ENCODE data around the gene OR4X2.
"Not testable (repeated sequence)": the region's sequence is repeated elsewhere in the genome, so short reads cannot be mapped to it uniquely, and the experiment has no call there.

Gene OR4X2

GRCh38 chr11:48244804-48245203, at the start of gene OR4X2:
Gene OR4X2 (plus strand): TSS chr11:48245104. CDS start chr11:48245104, 0 bp downstream.
- DNase-seq (ENCODE audit: low read depth) = no peak

- no peak for DNase-seq (ENCODE audit: low read depth)
Measured at GRCh38 chr11:48207881-48208280, 37.0 kb upstream of the OR4X2 start.

- DNase-seq (ENCODE audit: low read depth) = no peak
Measured at GRCh38 chr11:48210052-48210451, 34.9 kb upstream of the OR4X2 start.

- DNase-seq (ENCODE audit: low read depth) = no peak
Measured at GRCh38 chr11:48216510-48216909, 28.4 kb upstream of the OR4X2 start, which contains the start of gene OR4B1. Gene OR4B1 (plus strand): TSS chr11:48216810. CDS start chr11:48216810, 0 bp downstream.

- no peak for DNase-seq (ENCODE audit: low read depth)
Measured at GRCh38 chr11:48228761-48229160, 16.1 kb upstream of the OR4X2 start.

GRCh38 chr11:48230057-48230456, 14.8 kb upstream of the OR4X2 start:
- not testable (repeated sequence) for DNase-seq (ENCODE audit: low read depth)

- no peak for DNase-seq (ENCODE audit: low read depth)
Measured at GRCh38 chr11:48237727-48238126, 7.2 kb upstream of the OR4X2 start.

GRCh38 chr11:48242501-48242900, 2.4 kb upstream of the OR4X2 start:
- DNase-seq (ENCODE audit: low read depth) = no peak

GRCh38 chr11:48248902-48249301, 4.0 kb downstream of the OR4X2 start:
- no peak for DNase-seq (ENCODE audit: low read depth)

- DNase-seq (ENCODE audit: low read depth) = no peak
Measured at GRCh38 chr11:48261600-48261999, 16.7 kb downstream of the OR4X2 start.

GRCh38 chr11:48263423-48263911, 18.6 kb downstream of the OR4X2 start, which contains the start of gene OR4X1:
Gene OR4X1 (plus strand): TSS chr11:48263861. CDS start chr11:48263861, 0 bp downstream.
- DNase-seq (ENCODE audit: low read depth) = no peak

GRCh38 chr11:48270621-48271020, 25.7 kb downstream of the OR4X2 start:
- DNase-seq (ENCODE audit: low read depth) = no peak

- no peak for DNase-seq (ENCODE audit: low read depth)
Measured at GRCh38 chr11:48272606-48273005, 27.7 kb downstream of the OR4X2 start.
